Gastroesophageal sphincter (tissue), 3 donors: ENCODE data around the gene TMEM134.

Source experiments
- EP300 ChIP-seq: sonication (generic); formaldehyde crosslinking; IDR thresholded peaks from one replicate; pipeline ENCODE4 v1.6.1; 2017; ENCODE audit warnings: antibody characterized with exemption, mild to moderate bottlenecking
- POLR2A ChIP-seq, 2 donors: fragments of 450-650 bp; IDR thresholded peaks; one replicate each; pipeline ENCODE4 v1.6.1; 2017; ENCODE audit warnings: antibody characterized with exemption in 2 of 2, mild to moderate bottlenecking in 2 of 2, moderate library complexity in 1 of 2
- TF ChIP-seq, protein P1 (sequence below), 4 experiments: fragments of 200-600 bp in 2 of 4; fragments of 450-650 bp in 2 of 4; sonication (generic) in 1 of 4; IDR thresholded peaks; one replicate each; pipeline ENCODE4 v1.5.1; 2017 to 2019; ENCODE audit warnings: antibody characterized with exemption in 4 of 4, mild to moderate bottlenecking in 2 of 4, moderate library complexity in 2 of 4

DNA sequence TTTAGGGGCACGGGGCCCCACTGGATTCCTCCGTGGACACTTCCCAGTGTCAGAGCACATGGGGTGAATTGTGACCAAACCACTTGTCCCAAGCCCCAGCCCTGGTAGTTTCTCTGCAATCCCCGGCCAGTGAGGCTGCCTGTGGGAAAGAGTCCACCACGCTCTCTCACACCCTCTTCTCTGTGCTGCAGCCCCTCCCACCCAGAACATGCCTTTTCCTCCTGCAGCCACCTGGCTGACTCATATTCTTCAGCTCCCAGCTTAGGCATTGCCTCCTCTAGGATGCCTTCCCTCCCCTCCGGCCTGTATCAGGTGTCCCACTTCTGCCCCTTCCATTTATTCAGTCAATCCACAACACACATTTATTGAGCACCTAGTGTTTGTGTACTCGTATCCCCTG is 46.2 kb downstream of the TMEM134 start:
- TF ChIP-seq, protein P1, sequence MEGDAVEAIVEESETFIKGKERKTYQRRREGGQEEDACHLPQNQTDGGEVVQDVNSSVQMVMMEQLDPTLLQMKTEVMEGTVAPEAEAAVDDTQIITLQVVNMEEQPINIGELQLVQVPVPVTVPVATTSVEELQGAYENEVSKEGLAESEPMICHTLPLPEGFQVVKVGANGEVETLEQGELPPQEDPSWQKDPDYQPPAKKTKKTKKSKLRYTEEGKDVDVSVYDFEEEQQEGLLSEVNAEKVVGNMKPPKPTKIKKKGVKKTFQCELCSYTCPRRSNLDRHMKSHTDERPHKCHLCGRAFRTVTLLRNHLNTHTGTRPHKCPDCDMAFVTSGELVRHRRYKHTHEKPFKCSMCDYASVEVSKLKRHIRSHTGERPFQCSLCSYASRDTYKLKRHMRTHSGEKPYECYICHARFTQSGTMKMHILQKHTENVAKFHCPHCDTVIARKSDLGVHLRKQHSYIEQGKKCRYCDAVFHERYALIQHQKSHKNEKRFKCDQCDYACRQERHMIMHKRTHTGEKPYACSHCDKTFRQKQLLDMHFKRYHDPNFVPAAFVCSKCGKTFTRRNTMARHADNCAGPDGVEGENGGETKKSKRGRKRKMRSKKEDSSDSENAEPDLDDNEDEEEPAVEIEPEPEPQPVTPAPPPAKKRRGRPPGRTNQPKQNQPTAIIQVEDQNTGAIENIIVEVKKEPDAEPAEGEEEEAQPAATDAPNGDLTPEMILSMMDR (IDR thresholded peaks at IDR 0.05) = no peak
- TF ChIP-seq POLR2A (IDR thresholded peaks at IDR 0.05) (no peak), EP300 (no peak)
